Kidney (tissue), 14 donors: ENCODE data around the gene ITPR1. TPM values are rescaled to one million over a fixed set of nuclear protein-coding genes. Genes with fewer than 3 reads are reported as not detected.
A peak's percentile ranks its signal among the peaks of the same experiment; 100 is the strongest.

Source experiments
- DNase-seq, 5 donors: peaks; one replicate each; pipeline ENCODE4 v3.0.0-alpha.2; 2013 to 2020
- FAIRE-seq: peaks from 2 replicates; lab custom pipeline; 2012; peaks lifted over from hg19 to GRCh38; lab: Jason Lieb, UNC
- H3K27ac ChIP-seq, 2 donors: one replicate each; pipeline ENCODE4 v1.7.0; 2013; ENCODE audit warnings: low read depth in 2 of 2, low read length in 2 of 2, inconsistent platforms in 1 of 2
- H3K27me3 ChIP-seq: one replicate; pipeline ENCODE4 v1.7.1; 2013; ENCODE audit warnings: low read length, inconsistent platforms; ENCODE audit not compliant: control insufficient read depth, insufficient read depth
- H3K36me3 ChIP-seq, 3 donors: one replicate each; pipeline versions ENCODE4 v1.7.0 to v1.7.1; 2013; ENCODE audit warnings: low read length in 3 of 3, control low read depth in 1 of 3, inconsistent platforms in 1 of 3; ENCODE audit not compliant: insufficient read depth in 3 of 3, control insufficient read depth in 2 of 3
- H3K4me1 ChIP-seq, 3 donors: one replicate each; pipeline versions ENCODE4 v1.7.0 to v1.7.1; 2013; ENCODE audit warnings: low read length in 3 of 3, inconsistent platforms in 1 of 3, low read depth in 1 of 3; ENCODE audit not compliant: control insufficient read depth in 2 of 3, insufficient read depth in 2 of 3
- H3K4me3 ChIP-seq, 3 donors: one replicate each; pipeline versions ENCODE4 v1.7.0 to v1.8.1; 2013; ENCODE audit warnings: low read length in 3 of 3, control low read depth in 1 of 3, inconsistent platforms in 1 of 3
- H3K9ac ChIP-seq, 3 donors: one replicate each; pipeline versions ENCODE4 v1.7.0 to v1.7.1; 2013; ENCODE audit warnings: low read length in 3 of 3, control low read depth in 1 of 3, inconsistent platforms in 1 of 3
- H3K9me3 ChIP-seq, 3 donors: one replicate each; pipeline versions ENCODE4 v1.7.0 to v1.7.1; 2013; ENCODE audit warnings: low read length in 3 of 3, control low read depth in 1 of 3, inconsistent platforms in 1 of 3; ENCODE audit not compliant: control insufficient read depth in 2 of 3, insufficient read depth in 1 of 3
- intact Hi-C: fragments of 100-400 bp; cut with DNase I; formaldehyde crosslinking; loops from one replicate; pipeline ENCODE4 v1.11.1; 2022
- polyA plus RNA-seq: library from polyadenylated mRNA; stranded (reverse); fragments of 350-450 nt; fragmentation: Illumina TruSeq; extraction: RNeasy Lipid Tissue Mini Kit (QIAGEN cat#74804); gene quantifications from one replicate; pipeline ENCODE4 v1.2.3, GENCODE V29; 2014; ENCODE audit warnings: low read depth, low replicate concordance; ENCODE audit not compliant: insufficient read depth
- total RNA-seq: library from RNA; stranded (reverse); fragmentation: NEBNext Ultra II Directional; extraction: Animal tissue kit (Norgen Biotek cat#: 25700); gene quantifications from one replicate; pipeline ENCODE4 v1.2.1, GENCODE V29; 2021
- TF ChIP-seq, protein P1 (sequence below): IDR thresholded peaks from 3 replicates; pipeline ENCODE4 v1.5.1; 2012; ENCODE audit warnings: mild to moderate bottlenecking, moderate library complexity, borderline replicate concordance; ENCODE audit not compliant: insufficient read depth; ENCODE audit errors: extremely low read depth
- donor health status: control.
- donor health status: control.
- donor health status: control.
- donor health status: control.
- donor health status: control.
- donor health status: DM: yes; HTN: yes; CAD: no.
- donor health status: Normal renal cell carcinoma (clear cell type).

The ITPR1 gene
- total and polyA plus RNA-seq, 2 donors from 2014 or later, result 30.2 to 81.2 TPM

DNA sequence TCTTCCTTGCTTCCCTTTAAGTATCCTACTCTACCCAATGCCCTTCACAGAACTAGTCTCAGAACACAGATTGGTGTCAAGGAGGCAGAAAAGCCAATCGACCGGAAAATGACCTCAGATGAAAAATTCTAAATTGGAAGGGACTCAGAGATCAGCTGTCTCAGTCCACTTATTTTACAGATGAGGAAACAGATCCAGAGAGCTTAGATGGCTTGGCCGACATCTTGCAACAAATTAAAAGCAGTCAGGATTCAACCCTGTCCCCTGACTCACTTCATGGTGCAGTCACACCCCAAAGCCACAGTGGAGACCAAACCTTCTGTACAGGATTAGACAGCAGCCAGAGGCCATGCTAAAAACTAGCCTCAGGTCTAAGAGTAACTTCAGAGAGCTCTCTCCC is 316.8 kb downstream of the ITPR1 start:
- Histone ChIP-seq H3K9ac (peak overlapping the region in 1 of 3 donors; percentile 23), H3K4me1 (peaks cover 0 to 27% (median 16%) of the 10 kb centered on the region in 3 donors), H3K27me3 (no peaks in the 10 kb centered on the region), H3K9me3 (no peaks in the 10 kb centered on the region), H3K36me3 (peaks cover 6 to 8% (median 7%) of the 10 kb centered on the region in 3 donors), H3K27ac (peak overlapping the region; percentile 30 to 66), H3K4me3 (no peak overlapping the region)
- DNase-seq, result no peak
- TF ChIP-seq, protein P1, sequence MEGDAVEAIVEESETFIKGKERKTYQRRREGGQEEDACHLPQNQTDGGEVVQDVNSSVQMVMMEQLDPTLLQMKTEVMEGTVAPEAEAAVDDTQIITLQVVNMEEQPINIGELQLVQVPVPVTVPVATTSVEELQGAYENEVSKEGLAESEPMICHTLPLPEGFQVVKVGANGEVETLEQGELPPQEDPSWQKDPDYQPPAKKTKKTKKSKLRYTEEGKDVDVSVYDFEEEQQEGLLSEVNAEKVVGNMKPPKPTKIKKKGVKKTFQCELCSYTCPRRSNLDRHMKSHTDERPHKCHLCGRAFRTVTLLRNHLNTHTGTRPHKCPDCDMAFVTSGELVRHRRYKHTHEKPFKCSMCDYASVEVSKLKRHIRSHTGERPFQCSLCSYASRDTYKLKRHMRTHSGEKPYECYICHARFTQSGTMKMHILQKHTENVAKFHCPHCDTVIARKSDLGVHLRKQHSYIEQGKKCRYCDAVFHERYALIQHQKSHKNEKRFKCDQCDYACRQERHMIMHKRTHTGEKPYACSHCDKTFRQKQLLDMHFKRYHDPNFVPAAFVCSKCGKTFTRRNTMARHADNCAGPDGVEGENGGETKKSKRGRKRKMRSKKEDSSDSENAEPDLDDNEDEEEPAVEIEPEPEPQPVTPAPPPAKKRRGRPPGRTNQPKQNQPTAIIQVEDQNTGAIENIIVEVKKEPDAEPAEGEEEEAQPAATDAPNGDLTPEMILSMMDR, result no peak
- FAIRE-seq, result no peak
- intact Hi-C loops, result no loop called here

DNA sequence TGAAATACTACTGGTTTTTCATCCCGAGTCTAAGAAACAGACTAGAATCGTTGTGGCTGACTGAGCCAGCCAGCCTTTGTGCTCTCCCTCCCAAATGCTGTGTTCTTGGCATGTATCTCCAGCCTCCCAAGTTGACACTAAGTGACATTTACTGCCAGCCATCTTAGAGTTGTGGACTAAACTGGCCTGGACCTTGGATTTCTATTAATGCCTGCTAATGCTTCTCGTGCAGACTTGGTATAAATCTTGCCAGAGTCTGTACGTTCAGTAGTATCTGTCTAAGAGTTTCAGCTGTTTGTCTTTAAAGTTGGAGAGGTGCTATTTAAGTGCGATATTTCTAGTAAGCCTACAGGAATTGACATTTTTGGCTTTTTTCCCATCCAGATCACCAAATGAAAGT is 319.4 kb downstream of the ITPR1 start:
- Histone ChIP-seq H3K27me3 (no peaks in the 10 kb centered on the region), H3K4me3 (no peak overlapping the region), H3K4me1 (peaks cover 0 to 27% (median 16%) of the 10 kb centered on the region in 3 donors), H3K9ac (no peak overlapping the region), H3K27ac (no peak overlapping the region), H3K9me3 (peaks cover 0 to 7% (median 0%) of the 10 kb centered on the region in 3 donors), H3K36me3 (peaks cover 6 to 21% (median 9%) of the 10 kb centered on the region in 3 donors)
- DNase-seq (peak in 1 of 5 donors; percentile 35), FAIRE-seq (no peak)
- intact Hi-C loops, result no loop called here
- TF ChIP-seq, protein P1, result no peak

DNA sequence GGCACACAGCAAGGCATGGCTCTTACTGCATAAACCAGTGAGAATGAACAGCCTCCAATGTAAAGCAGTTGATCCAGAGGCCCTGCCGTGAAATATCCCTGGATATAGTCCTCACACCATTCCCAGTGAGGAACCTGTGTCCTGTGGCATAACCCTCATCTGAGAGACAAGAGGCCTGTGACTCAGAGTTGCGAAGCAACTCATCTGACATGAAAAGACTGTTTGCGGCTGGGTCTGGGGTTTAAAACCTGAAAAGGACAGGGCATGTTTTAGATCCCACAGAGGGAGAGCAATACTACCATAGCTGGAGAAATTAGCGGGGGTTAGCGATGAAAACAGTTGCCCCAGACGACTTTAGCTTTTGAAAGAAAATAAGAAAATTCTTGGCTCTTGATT is 320.8 kb downstream of the ITPR1 start:
- no peak for FAIRE-seq
- no peak for DNase-seq
- Histone ChIP-seq H3K4me3 (no peak overlapping the region), H3K27me3 (no peaks in the 10 kb centered on the region), H3K27ac (no peak overlapping the region), H3K4me1 (peaks cover 0 to 18% (median 7%) of the 10 kb centered on the region in 3 donors), H3K36me3 (peaks cover 6 to 22% (median 14%) of the 10 kb centered on the region in 3 donors), H3K9me3 (peaks cover 0 to 8% (median 0%) of the 10 kb centered on the region in 3 donors), H3K9ac (no peak overlapping the region)
- intact Hi-C loops, result no loop called here
- TF ChIP-seq, protein P1, result no peak
